PFSK-1 (cell line): ENCODE measurements around the gene TMEM273.

Source experiments
- FOXP2 ChIP-seq: optimal IDR thresholded peaks from 2 replicates; pipeline ENCODE3; 2011; ENCODE audit warnings: borderline replicate concordance, control low read depth, inconsistent platforms; ENCODE audit not compliant: insufficient read depth; ENCODE audit errors: extremely low read length, extremely low read depth
- POLR2AphosphoS5 ChIP-seq: IDR thresholded peaks from 2 replicates; pipeline ENCODE4 v1.6.1; 2012; ENCODE audit warnings: low read depth, mild to moderate bottlenecking, control low read depth, low read length, moderate library complexity
- REST ChIP-seq, 2 experiments: IDR thresholded peaks; 2 replicates each; pipeline versions ENCODE4 v1.6.1 to v1.8.0; 2011 to 2012; ENCODE audit warnings: low read depth in 2 of 2, low read length in 2 of 2, control low read depth in 1 of 2, inconsistent platforms in 1 of 2, mild to moderate bottlenecking in 1 of 2, moderate library complexity in 1 of 2; ENCODE audit not compliant: insufficient read depth in 1 of 2
- SIN3A ChIP-seq: IDR thresholded peaks from 2 replicates; pipeline ENCODE4 v1.6.1; 2012; ENCODE audit warnings: mild to moderate bottlenecking, low read length, moderate library complexity, borderline replicate concordance; ENCODE audit not compliant: insufficient read depth
- TAF1 ChIP-seq: IDR thresholded peaks from 2 replicates; pipeline ENCODE4 v1.6.1; 2012; ENCODE audit warnings: low read length, control low read depth, borderline replicate concordance; ENCODE audit not compliant: insufficient read depth

TMEM273 gene

DNA sequence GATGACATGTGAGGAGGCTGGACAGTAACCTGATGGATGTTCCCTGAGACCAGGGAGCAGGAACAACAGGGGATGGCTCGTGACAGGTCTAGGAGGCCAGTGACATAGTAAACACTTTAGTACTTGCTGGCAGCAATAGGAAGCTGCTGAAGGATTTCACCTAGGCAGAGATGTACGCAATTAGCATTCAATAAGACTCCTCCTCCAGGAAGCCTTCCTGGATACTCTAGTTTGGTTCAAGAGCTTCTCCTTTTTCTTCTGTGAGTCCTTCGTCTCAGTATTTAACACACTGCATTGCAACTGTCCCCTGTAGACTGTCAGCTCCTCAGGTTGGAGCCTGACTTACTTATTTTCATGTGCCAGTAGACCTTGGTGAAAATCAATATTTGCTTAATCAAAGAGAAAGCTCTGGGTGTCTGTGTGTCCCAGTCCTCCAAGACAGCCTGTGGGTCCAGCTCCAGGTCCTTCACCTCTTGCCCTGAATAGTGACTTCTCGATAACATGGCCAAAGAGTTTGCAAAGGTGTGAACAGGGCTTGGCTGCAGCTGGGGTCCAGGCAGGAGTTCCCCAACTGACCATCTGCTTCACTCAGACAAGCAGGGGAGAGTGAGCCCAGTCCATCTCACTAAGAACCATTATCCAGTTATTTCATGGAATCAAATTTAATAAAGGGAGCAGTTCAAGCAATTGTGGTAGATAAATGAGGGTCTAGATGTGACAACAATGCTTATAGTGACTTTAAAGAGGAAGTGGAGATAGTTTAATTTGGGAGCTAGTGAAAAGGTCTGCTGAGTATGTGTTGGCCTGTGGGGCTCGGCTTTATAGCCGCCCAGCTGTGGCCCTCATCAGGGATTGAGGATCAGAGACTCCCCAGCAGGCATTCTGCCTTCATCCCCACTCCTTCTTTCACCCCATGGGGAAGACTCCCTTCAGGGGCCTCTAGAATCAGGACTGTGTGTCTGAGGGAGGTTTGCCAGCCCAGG, 9.4 kb downstream of the TMEM273 start:
- TF ChIP-seq POLR2AphosphoS5 (no peak), TAF1 (no peak), SIN3A (no peak), FOXP2 (no peak), REST (IDR thresholded peaks at IDR 0.05; ENCODE audit: insufficient read depth in 1 of 2, low read depth in 2 of 2, low read length in 2 of 2) (no peak)

GRCh38 chr10:49177391-49178355, 10.5 kb downstream of the TMEM273 start:
- TF ChIP-seq FOXP2 (no peak), REST (IDR thresholded peaks at IDR 0.05; ENCODE audit: insufficient read depth in 1 of 2, low read depth in 2 of 2, low read length in 2 of 2) (no peak), POLR2AphosphoS5 (no peak), TAF1 (no peak), SIN3A (no peak)

GRCh38 chr10:49176310-49177268, 11.6 kb downstream of the TMEM273 start:
- TF ChIP-seq POLR2AphosphoS5 (no peak), REST (IDR thresholded peaks at IDR 0.05; ENCODE audit: insufficient read depth in 1 of 2, low read depth in 2 of 2, low read length in 2 of 2) (no peak)

- no peak for TF ChIP-seq POLR2AphosphoS5
- no peak for TF ChIP-seq SIN3A
- no peak for TF ChIP-seq TAF1
- no peak for TF ChIP-seq REST (IDR thresholded peaks at IDR 0.05; ENCODE audit: insufficient read depth in 1 of 2, low read depth in 2 of 2, low read length in 2 of 2)
- TF ChIP-seq FOXP2: no peak
These were observed 12.4 kb downstream of the TMEM273 start for GRCh38 chr10:49175587-49176309.
